Coronary artery (tissue), 2 donors: ENCODE data around the gene MTARC2.
A peak's percentile ranks its signal among the peaks of the same experiment; 100 is the strongest.

ENCODE experiments used
- DNase-seq: peaks from one replicate; pipeline ENCODE4 v3.0.0-alpha.2; 2017; ENCODE audit warnings: low spot score
- H3K27ac ChIP-seq, 2 donors: fragments of 200-600 bp; sonication (generic); one replicate each; pipeline ENCODE4 v1.5.1; 2016 to 2019
- H3K4me3 ChIP-seq: fragments of 200-600 bp; sonication (generic); 2 replicates; pipeline ENCODE4 v1.5.1; 2016; ENCODE audit warnings: mild to moderate bottlenecking, moderate library complexity
- CTCF ChIP-seq: fragments of 200-600 bp; sonication (generic); IDR thresholded peaks from one replicate; pipeline ENCODE4 v1.5.1; 2019; ENCODE audit warnings: antibody characterized with exemption

Gene MTARC2

GRCh38 chr1:220746851-220747250 lies 1.3 kb upstream of the MTARC2 start:
- H3K4me3 ChIP-seq = no peak overlapping the region
- no peak overlapping the region for H3K27ac ChIP-seq
- DNase-seq = no peak
- no peak for TF ChIP-seq CTCF

GRCh38 chr1:220747437-220748088 lies 559 bp upstream of the MTARC2 start:
- Histone ChIP-seq H3K4me3 (peak overlapping the region; percentile 78), H3K27ac (peak overlapping the region; percentile 81 to 94)
- no peak for TF ChIP-seq CTCF
- DNase-seq = no peak

- H3K27ac ChIP-seq = peak overlapping the region; percentile 81 to 94
- TF ChIP-seq CTCF = no peak
- no peak for DNase-seq
- peak overlapping the region; percentile 78 for H3K4me3 ChIP-seq
Observed at GRCh38 chr1:220748936-220749335, 814 bp downstream of the MTARC2 start.

- DNase-seq = no peak
- H3K27ac ChIP-seq = peak overlapping the region in 1 of 2 donors; percentile 49
- TF ChIP-seq CTCF = no peak
- H3K4me3 ChIP-seq = peak overlapping the region; percentile 78
Observed at GRCh38 chr1:220750131-220750515, 2.0 kb downstream of the MTARC2 start.

- no peak overlapping the region for H3K27ac ChIP-seq
Observed at GRCh38 chr1:220751111-220751510, 3.0 kb downstream of the MTARC2 start.

GRCh38 chr1:220754212-220754917 lies 6.2 kb downstream of the MTARC2 start:
- no peak overlapping the region for H3K4me3 ChIP-seq
- TF ChIP-seq CTCF = no peak
- peak overlapping the region in 1 of 2 donors; percentile 5 for H3K27ac ChIP-seq
- DNase-seq = no peak

More at GRCh38 chr1:220751111-220751510, 3.0 kb downstream of the MTARC2 start:
- no peak for TF ChIP-seq CTCF
- DNase-seq = no peak
- H3K4me3 ChIP-seq = peak overlapping the region; percentile 78

- Histone ChIP-seq H3K4me3 (no peak overlapping the region), H3K27ac (peak overlapping the region in 1 of 2 donors; percentile 5)
- no peak for TF ChIP-seq CTCF
- no peak for DNase-seq
Observed at GRCh38 chr1:220754918-220755295, 6.8 kb downstream of the MTARC2 start.
